K562 (cell line): ENCODE results near the gene NR1I3. TPM values are rescaled to one million over a fixed set of nuclear protein-coding genes. Genes with fewer than 3 reads are reported as not detected.

Experiments used
- ATAC-seq: fragments of 200-7000 bp; cut with Tn5 transposase; 3 replicates; pipeline ENCODE4 v1.9.1; 2020; ENCODE audit warnings: moderate library complexity
- BruUV-seq: library from RNA; stranded (reverse); fragments of 400-500 nt; replicated peaks from 2 replicates; lab custom pipeline; 2021; lab: Mats Ljungman, UMichigan
- CTCF ChIA-PET: fragments of 300-600 bp; formaldehyde crosslinking; extraction: SDS; loops from one replicate; lab custom pipeline; 2021; ENCODE audit warnings: low intra/inter-chr PET ratio; lab: Yijun Ruan, JAX
- POLR2A ChIA-PET: fragments of 300-600, 350-650 bp; sonication (Branson Sonifier 250); formaldehyde crosslinking; extraction: SDS; loops from one replicate; lab custom pipeline; 2021; ENCODE audit warnings: antibody characterized with exemption, inconsistent platforms; lab: Yijun Ruan, JAX
- DNase-seq, 4 experiments: peaks; one replicate each; pipeline versions ENCODE4 v3.0.0 to v3.0.0-alpha.2; 2011 to 2018; ENCODE audit warnings: low spot score in 3 of 4, mixed read lengths in 3 of 4; ENCODE audit errors: extremely low read depth in 1 of 4
- FAIRE-seq: peaks from 2 replicates; lab custom pipeline; 2011; peaks lifted over from hg19 to GRCh38; lab: Jason Lieb, UNC
- H2AFZ ChIP-seq: 2 replicates; pipeline ENCODE4 v1.6.0; 2011; ENCODE audit warnings: low read depth, low read length, control low read depth, inconsistent platforms
- H3K27ac ChIP-seq: fragments of 200-600 bp; 3 replicates; pipeline ENCODE4 v1.8.0; 2011; ENCODE audit warnings: low read depth, mild to moderate bottlenecking, control low read depth, inconsistent platforms, low read length, moderate library complexity, mixed read lengths; ENCODE audit errors: extremely low read depth
- H3K27me3 ChIP-seq, 2 experiments: fragments of 300-600 bp in 1 of 2; 2 replicates in 1 of 2; 3 replicates in 1 of 2; pipeline versions ENCODE4 v1.6.0 to v1.8.0; 2011; ENCODE audit warnings: inconsistent platforms in 2 of 2, low read length in 2 of 2, mild to moderate bottlenecking in 1 of 2, mixed read lengths in 1 of 2, moderate library complexity in 1 of 2; ENCODE audit not compliant: control insufficient read depth in 2 of 2, insufficient read depth in 2 of 2
- H3K36me3 ChIP-seq: fragments of 300-600 bp; 3 replicates; pipeline ENCODE4 v1.8.0; 2011; ENCODE audit warnings: mild to moderate bottlenecking, low read length, inconsistent platforms; ENCODE audit not compliant: control insufficient read depth, insufficient read depth
- H3K4me1 ChIP-seq, 2 experiments: fragments of 200-600 bp in 1 of 2; replicated peaks in 1 of 2; 2 replicates in 1 of 2; 3 replicates in 1 of 2; pipeline versions ENCODE4 v1.5.1 to v1.8.0; 2011; ENCODE audit warnings: inconsistent platforms in 2 of 2, low read length in 2 of 2, mild to moderate bottlenecking in 1 of 2, mixed read lengths in 1 of 2, moderate library complexity in 1 of 2; ENCODE audit not compliant: control insufficient read depth in 2 of 2, insufficient read depth in 2 of 2
- H3K4me2 ChIP-seq: 2 replicates; pipeline ENCODE4 v1.6.1; 2011; ENCODE audit warnings: low read length, control low read depth, inconsistent platforms, mixed read lengths; ENCODE audit not compliant: insufficient read depth
- H3K4me3 ChIP-seq: fragments of 200-600 bp; sonication (generic), shearing (Covaris generic); 2 replicates; pipeline ENCODE4 v1.5.1; 2016; ENCODE audit warnings: control low read depth, inconsistent platforms
- H3K79me2 ChIP-seq: fragments of 200-600 bp; 3 replicates; pipeline ENCODE4 v1.8.0; 2011; ENCODE audit warnings: low read length, inconsistent platforms; ENCODE audit not compliant: control insufficient read depth, insufficient read depth
- H3K9ac ChIP-seq, 2 experiments: 2 replicates each; pipeline versions ENCODE4 v1.6.0 to v1.6.1; 2011; ENCODE audit warnings: low read depth in 2 of 2, low read length in 2 of 2, control low read depth in 1 of 2, inconsistent platforms in 1 of 2, mild to moderate bottlenecking in 1 of 2, mixed read lengths in 1 of 2; ENCODE audit not compliant: insufficient read depth in 1 of 2
- H3K9me1 ChIP-seq: one replicate; pipeline ENCODE4 v1.6.0; 2011; ENCODE audit warnings: inconsistent platforms, mild to moderate bottlenecking, low read length, moderate library complexity; ENCODE audit not compliant: control insufficient read depth, insufficient read depth
- H3K9me3 ChIP-seq: replicated peaks from 2 replicates; pipeline ENCODE4 v1.5.1; 2011; ENCODE audit warnings: low read depth, low read length, inconsistent platforms; ENCODE audit not compliant: control insufficient read depth, insufficient read depth
- H4K20me1 ChIP-seq: replicated peaks from 2 replicates; pipeline ENCODE4 v1.6.1; 2011; ENCODE audit warnings: low read length, inconsistent platforms, mixed read lengths; ENCODE audit not compliant: control insufficient read depth, insufficient read depth
- BRD9 ChIP-seq: fragments of 450-650 bp; IDR thresholded peaks from 2 replicates; pipeline ENCODE4 v1.6.1; 2018; ENCODE audit warnings: low read depth; ENCODE audit not compliant: partially characterized antibody
- CHD2 ChIP-seq: IDR thresholded peaks from 2 replicates; pipeline ENCODE4 v1.6.1; 2011; ENCODE audit warnings: low read depth, low read length
- LEF1 ChIP-seq: fragments of 450-650 bp; IDR thresholded peaks from 2 replicates; pipeline ENCODE4 v1.6.1; 2016; ENCODE audit warnings: mild to moderate bottlenecking
- MTF1 ChIP-seq: fragments of 250-450 bp; sonication (Bioruptor Pico); IDR thresholded peaks from 2 replicates; pipeline ENCODE4 v1.9.0; 2021; ENCODE audit warnings: moderate library complexity, mild to moderate bottlenecking, inconsistent platforms, borderline replicate concordance
- NFXL1 ChIP-seq: fragments of 450-650 bp; formaldehyde crosslinking; IDR thresholded peaks from 2 replicates; pipeline ENCODE4 v1.4.0; 2021; ENCODE audit warnings: mild to moderate bottlenecking
- RBBP5 ChIP-seq: fragments of 200-600 bp; sonication (generic); IDR thresholded peaks from 2 replicates; pipeline ENCODE4 v1.6.1; 2012; ENCODE audit warnings: borderline replicate concordance, mild to moderate bottlenecking, low read length, control low read depth, inconsistent platforms; ENCODE audit not compliant: insufficient read depth, poor library complexity, severe bottlenecking
- SIX5 ChIP-seq, 2 experiments: IDR thresholded peaks; 2 replicates each; pipeline ENCODE4 v1.6.1; 2011; ENCODE audit warnings: low read length in 2 of 2, borderline replicate concordance in 1 of 2, low read depth in 1 of 2, mild to moderate bottlenecking in 1 of 2, moderate library complexity in 1 of 2; ENCODE audit not compliant: insufficient read depth in 1 of 2
- SRSF1 ChIP-seq: fragments of 200-400 bp; formaldehyde crosslinking; IDR thresholded peaks from 2 replicates; pipeline ENCODE4 v1.6.1; 2017; ENCODE audit warnings: mild to moderate bottlenecking, low read depth, low read length, moderate library complexity
- TRIM24 ChIP-seq, 2 experiments: fragments of 450-650 bp; IDR thresholded peaks; 2 replicates each; pipeline ENCODE4 v1.6.1; 2016
- ZBTB12 ChIP-seq: fragments of 250-450 bp; sonication (Bioruptor Pico); IDR thresholded peaks from 2 replicates; pipeline ENCODE4 v1.4.0; 2020
- ZBTB8A ChIP-seq: fragments of 450-650 bp; IDR thresholded peaks from 2 replicates; pipeline ENCODE4 v1.6.1; 2018; ENCODE audit warnings: mild to moderate bottlenecking, moderate library complexity; ENCODE audit not compliant: partially characterized antibody
- ZNF124 ChIP-seq: sonication (generic); formaldehyde crosslinking; IDR thresholded peaks from 2 replicates; pipeline ENCODE4 v1.8.1; 2022; ENCODE audit warnings: missing genetic modification reagents
- ZNF253 ChIP-seq: fragments of 250-450 bp; sonication (Bioruptor Pico); conservative IDR thresholded peaks from 2 replicates; pipeline ENCODE4 v1.6.1; 2021; ENCODE audit warnings: mild to moderate bottlenecking
- ZNF445 ChIP-seq: fragments of 250-450 bp; sonication (Bioruptor Pico); IDR thresholded peaks from 2 replicates; pipeline ENCODE4 v1.4.0; 2020; ENCODE audit warnings: low read depth, mild to moderate bottlenecking, moderate library complexity
- WGBS: fragments of 100-300 bp; shearing (Covaris generic); methylation state at CpG from one replicate; pipeline ENCODE4 v1.1.6; 2016; ENCODE audit warnings: low coverage, mixed read lengths; ENCODE audit not compliant: insufficient coverage; ENCODE audit errors: missing lambda C conversion rate; 5-methylcytosine and 5-hydroxymethylcytosine counted together
- in situ Hi-C: fragments of 300-500 bp; cut with MboI; formaldehyde crosslinking; loops from 4 replicates; pipeline ENCODE4 v1.15.0; 2018; ENCODE audit warnings: inconsistent platforms, mixed read lengths
- intact Hi-C: fragments of 100-400 bp; cut with micrococcal nuclease; formaldehyde crosslinking; loops from 2 replicates; pipeline ENCODE4 v1.14.2; 2022
- polyA plus RNA-seq, 8 experiments: library from polyadenylated mRNA; depleted of rRNA in 4 of 8; stranded (reverse) in 5 of 8; unstranded in 3 of 8; fragments of >200 nt; fragmentation: Nextera tagmentation in 2 of 8; fragmentation: Illumina TruSeq in 1 of 8; extraction: Ambion mirVana in 2 of 8; extraction: Trizol in 1 of 8; gene quantifications; 2 replicates each; pipeline versions ENCODE4 v1.2.1 to v1.2.3, GENCODE V29; 2011 to 2014; ENCODE audit warnings: inconsistent platforms in 1 of 8, missing spikeins in 1 of 8
- total RNA-seq, 7 experiments: library from RNA; depleted of rRNA in 6 of 7; stranded (reverse); fragments of >200 nt in 6 of 7; fragmentation: Illumina TruSeq in 2 of 7; extraction: Trizol in 2 of 7; gene quantifications; 2 replicates each; pipeline versions ENCODE4 v1.2.1 to v1.2.3, GENCODE V29; 2011 to 2021; ENCODE audit warnings: low replicate concordance in 1 of 7

The NR1I3 gene
- total and polyA plus RNA-seq, 9 of the 15 experiments (the other 6 are each of a cell fraction or from before 2014, with no cell fraction given), result 0.11 TPM; not detected in 8

GRCh38 chr1:161282991-161283390, 45.0 kb upstream of the NR1I3 start:
- 0% methylated on average over 1 of the region's 1 CpG for WGBS
- in situ Hi-C loops, result no loop called here
- no peaks in the 10 kb centered on the region for H3K36me3 ChIP-seq
- ChIA-PET CTCF (no interaction called here), POLR2A (interaction anchor here (1.0 to 1.6 kb wide), 4 partner anchors 9 to 34 kb away, joined by 3 to 5 read pairs (median 4); no protein-coding TSS in a partner anchor)
- no peak for TF ChIP-seq TRIM24 (IDR thresholded peaks at IDR 0.05)
- TF ChIP-seq SRSF1, result no peak
- no peak for TF ChIP-seq ZNF124 (CRISPR knock-in tag)
- no peak for TF ChIP-seq CHD2
- TF ChIP-seq ZBTB8A, result no peak
- no peak for TF ChIP-seq MTF1
- TF ChIP-seq, all 486 proteins: peak for 0
- H3K27ac ChIP-seq, result no peak overlapping the region
- intact Hi-C loops, result no loop called here
- no peaks in the 10 kb centered on the region for H3K79me2 ChIP-seq
- H3K4me1 ChIP-seq, result no peaks in the 10 kb centered on the region; a peak in 1 of 5 replicates
- H3K4me3 ChIP-seq, result no peak overlapping the region
- H3K27me3 ChIP-seq, result peaks cover 10 to 12% of the 10 kb centered on the region in 2 experiments
- no peaks in the 10 kb centered on the region for H3K9me3 ChIP-seq
- no peak for ATAC-seq
- DNase-seq, result no peak
- H4K20me1 ChIP-seq, result no peaks in the 10 kb centered on the region
- no peak for FAIRE-seq
- BruUV-seq, result no TSS peak
- H2AFZ ChIP-seq, result no peak overlapping the region
- H3K4me2 ChIP-seq, result no peak overlapping the region
- H3K9ac ChIP-seq, result no peak overlapping the region
- no peaks in the 10 kb centered on the region for H3K9me1 ChIP-seq

DNA sequence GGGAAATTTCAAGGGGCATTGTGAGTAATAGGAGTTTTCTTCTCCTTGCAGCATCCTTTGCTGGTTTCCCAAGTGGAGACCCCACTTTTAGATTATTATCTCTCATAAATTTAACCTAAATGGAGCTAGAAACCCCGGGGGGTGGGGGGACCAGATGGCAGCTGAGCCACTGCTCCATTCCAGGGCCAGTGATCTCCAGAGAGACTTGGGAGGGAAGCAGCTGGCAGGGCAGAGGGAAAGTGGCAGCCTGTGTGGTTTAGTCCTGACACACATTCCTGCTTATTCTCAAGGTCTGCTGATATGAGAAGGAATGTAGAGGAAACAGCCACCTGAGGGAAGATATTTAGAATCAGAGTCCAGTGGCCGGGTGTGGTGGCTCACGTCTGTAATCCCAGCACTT, 36.9 kb upstream of the NR1I3 start:
- Histone ChIP-seq H2AFZ (no peak overlapping the region), H3K27me3 (peaks cover 7 to 23% of the 10 kb centered on the region in 2 experiments), H3K27ac (no peak overlapping the region), H4K20me1 (no peaks in the 10 kb centered on the region), H3K9me1 (no peaks in the 10 kb centered on the region), H3K9me3 (no peaks in the 10 kb centered on the region), H3K4me3 (no peak overlapping the region), H3K36me3 (no peaks in the 10 kb centered on the region), H3K4me1 (no peaks in the 10 kb centered on the region), H3K9ac (no peak overlapping the region), H3K79me2 (no peaks in the 10 kb centered on the region), H3K4me2 (no peak overlapping the region)
- DNase-seq (no peak), ATAC-seq (no peak), FAIRE-seq (no peak)
- TF ChIP-seq ZNF445 (no peak), ZBTB12 (CRISPR knock-in tag) (no peak), ZNF253 (no peak), SIX5 (IDR thresholded peaks at IDR 0.05; ENCODE audit: borderline replicate concordance in 1 of 2, insufficient read depth in 1 of 2, low read depth in 1 of 2, low read length in 2 of 2) (no peak), RBBP5 (no peak), LEF1 (no peak), NFXL1 (CRISPR knock-in tag) (no peak), BRD9 (no peak)
- intact Hi-C loops (no loop called here), in situ Hi-C loops (no loop called here)
- 3% methylated on average over 3 of the region's 3 CpGs for WGBS
- POLR2A ChIA-PET, result interaction anchor here (0.6 to 1.2 kb wide), 3 partner anchors 10 to 177 kb away, joined by 3 to 4 read pairs (median 3); partner anchors contain the start of gene KLHDC9
- no TSS peak for BruUV-seq
- CTCF ChIA-PET, result no interaction called here
